ENCODE data around the gene JCHAIN. TPM values are rescaled to one million over a fixed set of nuclear protein-coding genes. Genes with fewer than 3 reads are reported as not detected.

Gene JCHAIN
- total and polyA plus RNA-seq, 2 of the 13 experiments (the other 11 are each of a cell fraction or from before 2014, with no cell fraction given): not detected

DNA sequence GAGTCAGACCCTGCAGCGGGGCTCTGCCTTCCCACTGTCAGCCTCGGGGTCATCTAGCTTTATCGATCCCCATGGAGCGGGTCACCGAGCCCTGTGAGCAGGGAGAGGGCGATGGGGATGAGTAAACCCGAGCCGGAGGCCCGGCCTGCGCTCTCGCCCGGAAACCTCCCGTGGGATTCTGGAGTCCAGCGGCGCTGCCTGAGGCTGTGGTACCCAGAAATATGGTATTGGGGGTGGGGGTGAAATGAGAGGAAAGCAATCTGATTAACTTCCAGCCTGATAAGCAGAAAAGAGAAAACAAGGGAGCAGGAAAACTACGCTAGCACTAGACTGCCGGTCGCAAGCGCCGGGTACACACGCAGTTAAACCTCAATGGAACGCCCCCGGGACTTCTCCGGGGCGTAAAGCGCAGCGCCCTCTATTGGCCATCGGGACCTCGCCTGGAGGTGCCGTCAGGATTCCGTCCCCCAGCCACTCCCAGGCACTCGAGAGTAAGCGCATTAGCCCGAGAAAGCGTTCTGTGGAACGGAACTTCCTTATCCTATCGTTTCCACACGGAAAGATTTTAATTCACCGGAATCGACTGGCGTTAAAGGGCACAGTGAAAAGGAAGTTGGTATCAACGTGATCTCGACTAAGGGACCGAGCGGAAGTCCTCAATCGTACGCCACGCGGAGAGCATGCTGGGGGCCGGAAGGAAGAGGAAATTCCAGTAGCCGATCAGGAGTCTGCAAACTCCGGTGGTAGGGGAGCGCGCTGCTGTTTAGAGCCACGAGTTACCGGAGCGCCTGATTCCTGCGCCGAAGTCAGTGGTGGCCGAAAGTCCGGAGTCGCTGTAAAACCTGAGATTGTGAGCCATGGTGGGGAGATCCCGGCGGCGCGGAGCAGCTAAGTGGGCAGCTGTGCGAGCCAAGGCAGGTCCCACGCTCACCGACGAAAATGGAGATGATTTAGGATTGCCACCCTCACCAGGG, 21.8 kb upstream of the JCHAIN start, which contains the start of gene UTP3 (continued):
- TF ChIP-seq, protein P1, sequence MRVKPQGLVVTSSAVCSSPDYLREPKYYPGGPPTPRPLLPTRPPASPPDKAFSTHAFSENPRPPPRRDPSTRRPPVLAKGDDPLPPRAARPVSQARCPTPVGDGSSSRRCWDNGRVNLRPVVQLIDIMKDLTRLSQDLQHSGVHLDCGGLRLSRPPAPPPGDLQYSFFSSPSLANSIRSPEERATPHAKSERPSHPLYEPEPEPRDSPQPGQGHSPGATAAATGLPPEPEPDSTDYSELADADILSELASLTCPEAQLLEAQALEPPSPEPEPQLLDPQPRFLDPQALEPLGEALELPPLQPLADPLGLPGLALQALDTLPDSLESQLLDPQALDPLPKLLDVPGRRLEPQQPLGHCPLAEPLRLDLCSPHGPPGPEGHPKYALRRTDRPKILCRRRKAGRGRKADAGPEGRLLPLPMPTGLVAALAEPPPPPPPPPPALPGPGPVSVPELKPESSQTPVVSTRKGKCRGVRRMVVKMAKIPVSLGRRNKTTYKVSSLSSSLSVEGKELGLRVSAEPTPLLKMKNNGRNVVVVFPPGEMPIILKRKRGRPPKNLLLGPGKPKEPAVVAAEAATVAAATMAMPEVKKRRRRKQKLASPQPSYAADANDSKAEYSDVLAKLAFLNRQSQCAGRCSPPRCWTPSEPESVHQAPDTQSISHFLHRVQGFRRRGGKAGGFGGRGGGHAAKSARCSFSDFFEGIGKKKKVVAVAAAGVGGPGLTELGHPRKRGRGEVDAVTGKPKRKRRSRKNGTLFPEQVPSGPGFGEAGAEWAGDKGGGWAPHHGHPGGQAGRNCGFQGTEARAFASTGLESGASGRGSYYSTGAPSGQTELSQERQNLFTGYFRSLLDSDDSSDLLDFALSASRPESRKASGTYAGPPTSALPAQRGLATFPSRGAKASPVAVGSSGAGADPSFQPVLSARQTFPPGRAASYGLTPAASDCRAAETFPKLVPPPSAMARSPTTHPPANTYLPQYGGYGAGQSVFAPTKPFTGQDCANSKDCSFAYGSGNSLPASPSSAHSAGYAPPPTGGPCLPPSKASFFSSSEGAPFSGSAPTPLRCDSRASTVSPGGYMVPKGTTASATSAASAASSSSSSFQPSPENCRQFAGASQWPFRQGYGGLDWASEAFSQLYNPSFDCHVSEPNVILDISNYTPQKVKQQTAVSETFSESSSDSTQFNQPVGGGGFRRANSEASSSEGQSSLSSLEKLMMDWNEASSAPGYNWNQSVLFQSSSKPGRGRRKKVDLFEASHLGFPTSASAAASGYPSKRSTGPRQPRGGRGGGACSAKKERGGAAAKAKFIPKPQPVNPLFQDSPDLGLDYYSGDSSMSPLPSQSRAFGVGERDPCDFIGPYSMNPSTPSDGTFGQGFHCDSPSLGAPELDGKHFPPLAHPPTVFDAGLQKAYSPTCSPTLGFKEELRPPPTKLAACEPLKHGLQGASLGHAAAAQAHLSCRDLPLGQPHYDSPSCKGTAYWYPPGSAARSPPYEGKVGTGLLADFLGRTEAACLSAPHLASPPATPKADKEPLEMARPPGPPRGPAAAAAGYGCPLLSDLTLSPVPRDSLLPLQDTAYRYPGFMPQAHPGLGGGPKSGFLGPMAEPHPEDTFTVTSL (CRISPR knock-in tag; IDR thresholded peaks at IDR 0.05; ENCODE audit: borderline replicate concordance): no peak
- TF ChIP-seq NFYB (CRISPR knock-in tag; IDR thresholded peaks at IDR 0.05) (no peak; the same call in 1 of the 2 replicates), CENPX (CRISPR knock-in tag; IDR thresholded peaks at IDR 0.05) (no peak), SRF (IDR thresholded peaks at IDR 0.05; ENCODE audit: low read depth, low read length) (peak; percentile 79), ZSCAN12 (CRISPR knock-in tag; IDR thresholded peaks at IDR 0.05) (0 out of 2 replicates have a peak, but pooled peaks have one; percentile 18), CBFB (CRISPR knock-in tag; IDR thresholded peaks at IDR 0.05) (peak; percentile 81), ZNF891 (CRISPR knock-in tag; IDR thresholded peaks at IDR 0.05) (peak; percentile 60), CEBPB (IDR thresholded peaks at IDR 0.05; ENCODE audit: borderline replicate concordance, low read depth, low read length) (no peak), ZNF549 (CRISPR knock-in tag; IDR thresholded peaks at IDR 0.05) (no peak), ZNF563 (CRISPR knock-in tag; IDR thresholded peaks at IDR 0.05) (peak; percentile 62), PHF21A (CRISPR knock-in tag; IDR thresholded peaks at IDR 0.05) (peak; percentile 84), ZNF572 (CRISPR knock-in tag; IDR thresholded peaks at IDR 0.05) (0 out of 2 replicates have a peak, but pooled peaks have one; percentile 87), PCBP1 (IDR thresholded peaks at IDR 0.05; ENCODE audit: borderline replicate concordance, low read depth, low read length) (no peak), JUND (CRISPR knock-in tag; IDR thresholded peaks at IDR 0.05) (0 out of 2 replicates have a peak, but pooled peaks have one; percentile 9), SOX6 (IDR thresholded peaks at IDR 0.05) (no peak), SOX6 (CRISPR knock-in tag; IDR thresholded peaks at IDR 0.05) (peak; percentile 77), ZNF678 (CRISPR knock-in tag; IDR thresholded peaks at IDR 0.05) (no peak), FOSL2 (CRISPR knock-in tag; IDR thresholded peaks at IDR 0.05) (peak; percentile 56), PAX8 (CRISPR knock-in tag; IDR thresholded peaks at IDR 0.05; ENCODE audit: borderline replicate concordance) (no peak), TCF7 (IDR thresholded peaks at IDR 0.05; ENCODE audit: low read depth) (no peak)
- TF ChIP-seq, protein P2, sequence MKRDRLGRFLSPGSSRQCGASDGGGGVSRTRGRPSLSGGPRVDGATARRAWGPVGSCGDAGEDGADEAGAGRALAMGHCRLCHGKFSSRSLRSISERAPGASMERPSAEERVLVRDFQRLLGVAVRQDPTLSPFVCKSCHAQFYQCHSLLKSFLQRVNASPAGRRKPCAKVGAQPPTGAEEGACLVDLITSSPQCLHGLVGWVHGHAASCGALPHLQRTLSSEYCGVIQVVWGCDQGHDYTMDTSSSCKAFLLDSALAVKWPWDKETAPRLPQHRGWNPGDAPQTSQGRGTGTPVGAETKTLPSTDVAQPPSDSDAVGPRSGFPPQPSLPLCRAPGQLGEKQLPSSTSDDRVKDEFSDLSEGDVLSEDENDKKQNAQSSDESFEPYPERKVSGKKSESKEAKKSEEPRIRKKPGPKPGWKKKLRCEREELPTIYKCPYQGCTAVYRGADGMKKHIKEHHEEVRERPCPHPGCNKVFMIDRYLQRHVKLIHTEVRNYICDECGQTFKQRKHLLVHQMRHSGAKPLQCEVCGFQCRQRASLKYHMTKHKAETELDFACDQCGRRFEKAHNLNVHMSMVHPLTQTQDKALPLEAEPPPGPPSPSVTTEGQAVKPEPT (CRISPR knock-in tag; IDR thresholded peaks at IDR 0.05; ENCODE audit: low read depth): no peak
- TF ChIP-seq, protein P3, sequence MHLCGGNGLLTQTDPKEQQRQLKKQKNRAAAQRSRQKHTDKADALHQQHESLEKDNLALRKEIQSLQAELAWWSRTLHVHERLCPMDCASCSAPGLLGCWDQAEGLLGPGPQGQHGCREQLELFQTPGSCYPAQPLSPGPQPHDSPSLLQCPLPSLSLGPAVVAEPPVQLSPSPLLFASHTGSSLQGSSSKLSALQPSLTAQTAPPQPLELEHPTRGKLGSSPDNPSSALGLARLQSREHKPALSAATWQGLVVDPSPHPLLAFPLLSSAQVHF (CRISPR knock-in tag; IDR thresholded peaks at IDR 0.05): no peak; the same call in 1 of the 2 replicates
